GM18909 (cell line): ENCODE measurements around the gene MPHOSPH8.
"Not testable (repeated sequence)": the region's sequence is repeated elsewhere in the genome, so short reads cannot be mapped to it uniquely, and the experiment has no call there.

ENCODE experiments used
- ATAC-seq: cut with Tn5 transposase; IDR thresholded peaks from one replicate; pipeline ENCODE4 v1.9.1; 2021; ENCODE audit warnings: mild to moderate bottlenecking; ENCODE audit not compliant: unreplicated experiment, poor library complexity

MPHOSPH8 gene

GRCh38 chr13:19622193-19622592 lies 11.3 kb upstream of the MPHOSPH8 start:
- ATAC-seq, result no peak

- ATAC-seq, result no peak
Observed at GRCh38 chr13:19624265-19624664, 9.2 kb upstream of the MPHOSPH8 start.

GRCh38 chr13:19632915-19633478 lies 462 bp upstream of the MPHOSPH8 start:
- no peak for ATAC-seq

GRCh38 chr13:19634256-19634740 lies 839 bp downstream of the MPHOSPH8 start:
- peak; percentile 33 for ATAC-seq

- not testable (repeated sequence) for ATAC-seq
Observed at GRCh38 chr13:19635926-19636325, 2.5 kb downstream of the MPHOSPH8 start.

- ATAC-seq, result no peak
Observed at GRCh38 chr13:19643652-19644051, 10.2 kb downstream of the MPHOSPH8 start.

- ATAC-seq, result no peak
Observed at GRCh38 chr13:19645000-19645399, 11.5 kb downstream of the MPHOSPH8 start.

GRCh38 chr13:19646063-19646462 lies 12.6 kb downstream of the MPHOSPH8 start:
- no peak for ATAC-seq

- no peak for ATAC-seq
Observed at GRCh38 chr13:19650742-19651141, 17.3 kb downstream of the MPHOSPH8 start.

- no peak for ATAC-seq
Observed at GRCh38 chr13:19657872-19658591, 24.6 kb downstream of the MPHOSPH8 start.

- ATAC-seq, result no peak
Observed at GRCh38 chr13:19658831-19659230, 25.4 kb downstream of the MPHOSPH8 start.

- ATAC-seq, result no peak
Observed at GRCh38 chr13:19661126-19661525, 27.7 kb downstream of the MPHOSPH8 start.

GRCh38 chr13:19661561-19661960 lies 28.1 kb downstream of the MPHOSPH8 start:
- ATAC-seq, result no peak

GRCh38 chr13:19663416-19663979 lies 30.0 kb downstream of the MPHOSPH8 start:
- no peak for ATAC-seq

- ATAC-seq, result no peak
Observed at GRCh38 chr13:19664481-19665230, 31.2 kb downstream of the MPHOSPH8 start.

- ATAC-seq, result no peak
Observed at GRCh38 chr13:19665427-19665859, 32.0 kb downstream of the MPHOSPH8 start.

- ATAC-seq, result no peak
Observed at GRCh38 chr13:19668778-19669177, 35.3 kb downstream of the MPHOSPH8 start.

GRCh38 chr13:19670147-19670546 lies 36.7 kb downstream of the MPHOSPH8 start:
- no peak for ATAC-seq

GRCh38 chr13:19672990-19673389 lies 39.5 kb downstream of the MPHOSPH8 start:
- ATAC-seq, result no peak

GRCh38 chr13:19673473-19674430 lies 40.3 kb downstream of the MPHOSPH8 start:
- ATAC-seq, result no peak
